Renal cortex interstitium (tissue), 11 donors: ENCODE data around the gene ITFG1. TPM values are rescaled to one million over a fixed set of nuclear protein-coding genes. Genes with fewer than 3 reads are reported as not detected.
"Not testable (repeated sequence)": the region's sequence is repeated elsewhere in the genome, so short reads cannot be mapped to it uniquely, and the experiment has no call there.

Experiments
- DNase-seq, 11 donors: peaks; one replicate each; pipeline ENCODE4 v3.0.0-alpha.2; 2013; ENCODE audit warnings: low read depth in 9 of 11, low spot score in 4 of 11; ENCODE audit errors: extremely low read depth in 1 of 11
- polyA plus RNA-seq, 3 donors: library from polyadenylated mRNA; unstranded; fragments of 120-200 nt; gene quantifications; one replicate each; pipeline ENCODE4 v1.2.1, GENCODE V29; 2013; ENCODE audit not compliant: insufficient read length in 3 of 3

Gene ITFG1
- polyA plus RNA-seq, 3 donors: 98.9 to 129 (median 107) TPM

- DNase-seq: peak in 7 of 11 donors; percentile 32 to 61 (median 57)
Measured at GRCh38 chr16:47143677-47144558, 316.9 kb downstream of the ITFG1 start, which contains the start of gene NETO2. Gene NETO2 (minus strand): TSS chr16:47143945. CDS start chr16:47143612, 333 bp downstream.

- DNase-seq: peak in 7 of 11 donors; percentile 27 to 71 (median 61)
Measured at GRCh38 chr16:47142821-47143676, 317.8 kb downstream of the ITFG1 start.

- DNase-seq: peak in 2 of 11 donors; percentile 8 to 15
Measured at GRCh38 chr16:47142486-47142820, 318.4 kb downstream of the ITFG1 start.

- DNase-seq: peak in 10 of 11 donors; percentile 59 to 88 (median 74)
Measured at GRCh38 chr16:47141773-47142485, 318.9 kb downstream of the ITFG1 start.

GRCh38 chr16:47140686-47141085, 320.2 kb downstream of the ITFG1 start:
- no peak for DNase-seq

GRCh38 chr16:47139561-47140185, 321.2 kb downstream of the ITFG1 start:
- DNase-seq: no peak

- not testable (repeated sequence) for DNase-seq
Measured at GRCh38 chr16:47137925-47138324, 322.9 kb downstream of the ITFG1 start.

- no peak for DNase-seq
Measured at GRCh38 chr16:47136099-47136842, 324.6 kb downstream of the ITFG1 start.

- DNase-seq: no peak
Measured at GRCh38 chr16:47134550-47134949, 326.3 kb downstream of the ITFG1 start.

- DNase-seq: peak in 1 of 11 donors; percentile 0
Measured at GRCh38 chr16:47132308-47132707, 328.6 kb downstream of the ITFG1 start.

GRCh38 chr16:47129755-47130435, 331.0 kb downstream of the ITFG1 start:
- DNase-seq: no peak

GRCh38 chr16:47127541-47127940, 333.3 kb downstream of the ITFG1 start:
- no peak for DNase-seq

GRCh38 chr16:47125757-47126156, 335.1 kb downstream of the ITFG1 start:
- no peak for DNase-seq

- DNase-seq: no peak
Measured at GRCh38 chr16:47113130-47113529, 347.7 kb downstream of the ITFG1 start.

GRCh38 chr16:47110939-47111338, 349.9 kb downstream of the ITFG1 start:
- no peak for DNase-seq

- DNase-seq: no peak
Measured at GRCh38 chr16:47109361-47109760, 351.5 kb downstream of the ITFG1 start.
